Panc1 (cell line): Measurements from ENCODE around the gene FRMPD1. TPM values are rescaled to one million over a fixed set of nuclear protein-coding genes. Genes with fewer than 3 reads are reported as not detected.

Source experiments
- ATAC-seq: fragments of 200-7000 bp; cut with Tn5 transposase; 2 replicates; pipeline ENCODE4 v1.9.1; 2020; ENCODE audit warnings: mild to moderate bottlenecking, moderate library complexity
- BruUV-seq: library from RNA; stranded (reverse); fragments of 400-500 nt; replicated peaks from 2 replicates; lab custom pipeline; 2021; lab: Mats Ljungman, UMichigan
- CTCF ChIA-PET: fragments of 300-600 bp; sonication (Branson Sonifier 250); formaldehyde crosslinking; loops from one replicate; lab custom pipeline; 2022; ENCODE audit warnings: antibody characterized with exemption; lab: Charles Lee
- POLR2A ChIA-PET: fragments of 300-600 bp; sonication (Branson Sonifier 250); formaldehyde crosslinking; loops from one replicate; lab custom pipeline; 2022; ENCODE audit warnings: antibody characterized with exemption; lab: Charles Lee
- DNase-seq: peaks from one replicate; pipeline ENCODE4 v3.0.0-alpha.2; 2010; ENCODE audit warnings: low read depth, low spot score
- H3K27ac ChIP-seq: 2 replicates; pipeline ENCODE4 v1.5.1; 2011; ENCODE audit warnings: mild to moderate bottlenecking, low read length, inconsistent platforms
- H3K27me3 ChIP-seq: fragments of 200-500 bp; sonication (Bioruptor generic); 2 replicates; pipeline ENCODE4 v1.6.0; 2014; ENCODE audit warnings: low read length, inconsistent platforms; ENCODE audit not compliant: control insufficient read depth, insufficient read depth
- H3K36me3 ChIP-seq: fragments of 200-500 bp; sonication (Bioruptor generic); 2 replicates; pipeline ENCODE4 v1.5.1; 2014; ENCODE audit warnings: inconsistent platforms, mild to moderate bottlenecking, low read length, moderate library complexity; ENCODE audit not compliant: control insufficient read depth, insufficient read depth
- H3K4me1 ChIP-seq: 2 replicates; pipeline ENCODE4 v1.5.1; 2011; ENCODE audit warnings: inconsistent platforms, mild to moderate bottlenecking, low read length, moderate library complexity; ENCODE audit not compliant: control insufficient read depth, insufficient read depth
- H3K4me3 ChIP-seq, 2 experiments: 2 replicates each; pipeline ENCODE4 v1.5.1; 2011 to 2012; ENCODE audit warnings: low read depth in 2 of 2, low read length in 2 of 2, mild to moderate bottlenecking in 2 of 2, inconsistent platforms in 1 of 2, moderate library complexity in 1 of 2
- H3K9me3 ChIP-seq: fragments of 200-500 bp; sonication (Bioruptor generic); 2 replicates; pipeline ENCODE4 v1.5.1; 2014; ENCODE audit warnings: low read depth, mild to moderate bottlenecking, inconsistent platforms, low read length, moderate library complexity; ENCODE audit not compliant: control insufficient read depth, insufficient read depth
- CTCF ChIP-seq: fragments of 450-650 bp; IDR thresholded peaks from 2 replicates; pipeline ENCODE4 v1.5.1; 2017; ENCODE audit warnings: mild to moderate bottlenecking
- POLR2AphosphoS5 ChIP-seq: IDR thresholded peaks from 2 replicates; pipeline ENCODE4 v1.6.1; 2012; ENCODE audit warnings: mild to moderate bottlenecking, low read depth, low read length, moderate library complexity
- REST ChIP-seq, 2 experiments: IDR thresholded peaks; 2 replicates each; pipeline ENCODE4 v1.6.1; 2011 to 2012; ENCODE audit warnings: low read depth in 2 of 2, control low read depth in 1 of 2, low read length in 1 of 2, mild to moderate bottlenecking in 1 of 2, moderate library complexity in 1 of 2; ENCODE audit not compliant: insufficient read depth in 1 of 2
- SIN3A ChIP-seq: IDR thresholded peaks from 2 replicates; pipeline ENCODE4 v1.6.1; 2012; ENCODE audit warnings: low read depth, mild to moderate bottlenecking, low read length, moderate library complexity, borderline replicate concordance; ENCODE audit not compliant: insufficient read depth
- TCF7L2 ChIP-seq: IDR thresholded peaks from 2 replicates; pipeline ENCODE4 v1.6.1; 2011; ENCODE audit warnings: mild to moderate bottlenecking, low read depth, low read length, inconsistent platforms
- in situ Hi-C: cut with HindIII; loops from 2 replicates; pipeline ENCODE4 v1.10.0; 2016; ENCODE audit warnings: low sequenced_read_pairs, low pct_unique_long_range_greater_than_20kb
- intact Hi-C: fragments of 100-400 bp; cut with micrococcal nuclease; formaldehyde crosslinking; loops from one replicate; pipeline ENCODE4 v1.10.0; 2022; ENCODE audit not compliant: unreplicated experiment
- total RNA-seq: library from RNA; stranded (reverse); gene quantifications from one replicate; pipeline ENCODE4 v1.2.1, GENCODE V29; 2021; ENCODE audit not compliant: unreplicated experiment

FRMPD1 gene
- total RNA-seq, 1 experiment from 2014 or later: 0.21 TPM

- no peaks in the 10 kb centered on the region for H3K4me1 ChIP-seq
- DNase-seq: no peak
- H3K36me3 ChIP-seq: no peaks in the 10 kb centered on the region
- H3K27me3 ChIP-seq: peaks cover 8% of the 10 kb centered on the region; the same call in 1 of the 2 replicates
- intact Hi-C loops (no loop called here), in situ Hi-C loops (no loop called here)
- H3K4me3 ChIP-seq: no peak overlapping the region
- ChIA-PET CTCF (no interaction called here), POLR2A (no interaction called here)
- TF ChIP-seq REST (IDR thresholded peaks at IDR 0.05; ENCODE audit: insufficient read depth in 1 of 2, low read depth in 2 of 2, low read length in 1 of 2): no peak
- TF ChIP-seq CTCF: no peak
- no peak for TF ChIP-seq POLR2AphosphoS5
- TF ChIP-seq SIN3A: no peak
- TF ChIP-seq TCF7L2: no peak
- no TSS peak for BruUV-seq
- no peak overlapping the region for H3K27ac ChIP-seq
- no peak for ATAC-seq
- no peaks in the 10 kb centered on the region for H3K9me3 ChIP-seq
These were observed 33.6 kb upstream of the FRMPD1 start for GRCh38 chr9:37617161-37617560.

GRCh38 chr9:37617832-37618231 lies 32.9 kb upstream of the FRMPD1 start:
- POLR2A ChIA-PET: no interaction called here
- no peaks in the 10 kb centered on the region for H3K4me1 ChIP-seq
- no peak overlapping the region for H3K27ac ChIP-seq
- in situ Hi-C loops (no loop called here), intact Hi-C loops (no loop called here)
- CTCF ChIA-PET: no interaction called here
- no peak for DNase-seq
- no peaks in the 10 kb centered on the region for H3K36me3 ChIP-seq
- no peak for TF ChIP-seq SIN3A
- no peak for TF ChIP-seq CTCF
- no peak for TF ChIP-seq TCF7L2
- TF ChIP-seq REST (IDR thresholded peaks at IDR 0.05; ENCODE audit: insufficient read depth in 1 of 2, low read depth in 2 of 2, low read length in 1 of 2): no peak
- TF ChIP-seq POLR2AphosphoS5: no peak
- peaks cover 7% of the 10 kb centered on the region; the same call in 1 of the 2 replicates for H3K27me3 ChIP-seq
- no TSS peak for BruUV-seq
- no peak overlapping the region for H3K4me3 ChIP-seq
- no peaks in the 10 kb centered on the region for H3K9me3 ChIP-seq
- 0 out of 2 replicates have a peak, but pooled peaks have one; percentile 26 for ATAC-seq
